Panc1 (cell line): ENCODE measurements around the gene DCAF4L1.

Experiments used
- POLR2AphosphoS5 ChIP-seq: IDR thresholded peaks from 2 replicates; pipeline ENCODE4 v1.6.1; 2012; ENCODE audit warnings: mild to moderate bottlenecking, low read depth, low read length, moderate library complexity
- SIN3A ChIP-seq: IDR thresholded peaks from 2 replicates; pipeline ENCODE4 v1.6.1; 2012; ENCODE audit warnings: low read depth, mild to moderate bottlenecking, low read length, moderate library complexity, borderline replicate concordance; ENCODE audit not compliant: insufficient read depth
- TCF7L2 ChIP-seq: IDR thresholded peaks from 2 replicates; pipeline ENCODE4 v1.6.1; 2011; ENCODE audit warnings: mild to moderate bottlenecking, low read depth, low read length, inconsistent platforms
- TF ChIP-seq, protein P1 (sequence below): fragments of 450-650 bp; IDR thresholded peaks from 2 replicates; pipeline ENCODE4 v1.5.1; 2017; ENCODE audit warnings: mild to moderate bottlenecking
- TF ChIP-seq, protein P2 (sequence below), 2 experiments: IDR thresholded peaks; 2 replicates each; pipeline ENCODE4 v1.6.1; 2011 to 2012; ENCODE audit warnings: low read depth in 2 of 2, control low read depth in 1 of 2, low read length in 1 of 2, mild to moderate bottlenecking in 1 of 2, moderate library complexity in 1 of 2; ENCODE audit not compliant: insufficient read depth in 1 of 2

DNA sequence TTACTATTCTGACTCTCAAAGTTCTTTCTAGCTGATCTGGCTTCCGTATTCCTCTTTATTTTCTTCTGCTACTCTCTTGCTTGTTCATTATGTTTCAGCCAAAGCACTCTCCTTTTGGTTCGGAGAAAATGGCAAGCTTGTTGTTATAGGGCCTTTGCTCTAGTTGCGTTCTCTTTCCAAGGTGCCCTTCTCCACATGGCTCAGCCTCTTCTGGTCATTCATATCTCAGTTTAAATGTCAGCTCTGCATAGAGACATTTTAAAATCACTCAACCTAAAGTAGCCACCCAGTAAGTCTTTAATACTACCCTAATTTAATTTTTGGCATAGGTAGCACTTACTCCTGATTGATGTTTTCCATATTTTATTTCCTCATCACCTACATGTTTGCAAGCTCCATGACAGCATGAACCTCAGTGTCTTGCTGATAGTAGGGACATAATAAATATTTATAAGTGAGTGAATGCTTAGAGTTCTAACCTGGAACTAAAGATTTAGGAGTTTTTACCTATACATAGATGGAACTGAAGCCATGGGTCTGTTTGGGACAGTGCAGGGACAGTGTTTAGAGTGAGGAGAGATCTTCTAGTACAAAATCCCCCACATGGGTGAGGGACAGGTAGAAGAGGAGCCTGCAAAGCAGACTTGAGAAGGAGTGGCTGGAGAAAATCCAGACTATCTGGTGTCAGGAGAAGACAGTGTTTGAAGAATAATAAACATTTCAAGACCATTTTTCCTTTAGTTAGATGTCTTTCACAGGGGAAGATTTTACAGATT lies 26.6 kb downstream of the DCAF4L1 start:
- TF ChIP-seq, protein P1, sequence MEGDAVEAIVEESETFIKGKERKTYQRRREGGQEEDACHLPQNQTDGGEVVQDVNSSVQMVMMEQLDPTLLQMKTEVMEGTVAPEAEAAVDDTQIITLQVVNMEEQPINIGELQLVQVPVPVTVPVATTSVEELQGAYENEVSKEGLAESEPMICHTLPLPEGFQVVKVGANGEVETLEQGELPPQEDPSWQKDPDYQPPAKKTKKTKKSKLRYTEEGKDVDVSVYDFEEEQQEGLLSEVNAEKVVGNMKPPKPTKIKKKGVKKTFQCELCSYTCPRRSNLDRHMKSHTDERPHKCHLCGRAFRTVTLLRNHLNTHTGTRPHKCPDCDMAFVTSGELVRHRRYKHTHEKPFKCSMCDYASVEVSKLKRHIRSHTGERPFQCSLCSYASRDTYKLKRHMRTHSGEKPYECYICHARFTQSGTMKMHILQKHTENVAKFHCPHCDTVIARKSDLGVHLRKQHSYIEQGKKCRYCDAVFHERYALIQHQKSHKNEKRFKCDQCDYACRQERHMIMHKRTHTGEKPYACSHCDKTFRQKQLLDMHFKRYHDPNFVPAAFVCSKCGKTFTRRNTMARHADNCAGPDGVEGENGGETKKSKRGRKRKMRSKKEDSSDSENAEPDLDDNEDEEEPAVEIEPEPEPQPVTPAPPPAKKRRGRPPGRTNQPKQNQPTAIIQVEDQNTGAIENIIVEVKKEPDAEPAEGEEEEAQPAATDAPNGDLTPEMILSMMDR = no peak
- TF ChIP-seq TCF7L2 = no peak
- no peak for TF ChIP-seq POLR2AphosphoS5
- TF ChIP-seq SIN3A = no peak
- TF ChIP-seq, protein P2, sequence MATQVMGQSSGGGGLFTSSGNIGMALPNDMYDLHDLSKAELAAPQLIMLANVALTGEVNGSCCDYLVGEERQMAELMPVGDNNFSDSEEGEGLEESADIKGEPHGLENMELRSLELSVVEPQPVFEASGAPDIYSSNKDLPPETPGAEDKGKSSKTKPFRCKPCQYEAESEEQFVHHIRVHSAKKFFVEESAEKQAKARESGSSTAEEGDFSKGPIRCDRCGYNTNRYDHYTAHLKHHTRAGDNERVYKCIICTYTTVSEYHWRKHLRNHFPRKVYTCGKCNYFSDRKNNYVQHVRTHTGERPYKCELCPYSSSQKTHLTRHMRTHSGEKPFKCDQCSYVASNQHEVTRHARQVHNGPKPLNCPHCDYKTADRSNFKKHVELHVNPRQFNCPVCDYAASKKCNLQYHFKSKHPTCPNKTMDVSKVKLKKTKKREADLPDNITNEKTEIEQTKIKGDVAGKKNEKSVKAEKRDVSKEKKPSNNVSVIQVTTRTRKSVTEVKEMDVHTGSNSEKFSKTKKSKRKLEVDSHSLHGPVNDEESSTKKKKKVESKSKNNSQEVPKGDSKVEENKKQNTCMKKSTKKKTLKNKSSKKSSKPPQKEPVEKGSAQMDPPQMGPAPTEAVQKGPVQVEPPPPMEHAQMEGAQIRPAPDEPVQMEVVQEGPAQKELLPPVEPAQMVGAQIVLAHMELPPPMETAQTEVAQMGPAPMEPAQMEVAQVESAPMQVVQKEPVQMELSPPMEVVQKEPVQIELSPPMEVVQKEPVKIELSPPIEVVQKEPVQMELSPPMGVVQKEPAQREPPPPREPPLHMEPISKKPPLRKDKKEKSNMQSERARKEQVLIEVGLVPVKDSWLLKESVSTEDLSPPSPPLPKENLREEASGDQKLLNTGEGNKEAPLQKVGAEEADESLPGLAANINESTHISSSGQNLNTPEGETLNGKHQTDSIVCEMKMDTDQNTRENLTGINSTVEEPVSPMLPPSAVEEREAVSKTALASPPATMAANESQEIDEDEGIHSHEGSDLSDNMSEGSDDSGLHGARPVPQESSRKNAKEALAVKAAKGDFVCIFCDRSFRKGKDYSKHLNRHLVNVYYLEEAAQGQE (IDR thresholded peaks at IDR 0.05; ENCODE audit: insufficient read depth in 1 of 2, low read depth in 2 of 2, low read length in 1 of 2) = no peak
